ENCODE results near the gene SIK2. TPM values are rescaled to one million over a fixed set of nuclear protein-coding genes. Genes with fewer than 3 reads are reported as not detected.
A peak's percentile ranks its signal among the peaks of the same experiment; 100 is the strongest.

SIK2 gene
- total RNA-seq, 1 experiment from 2014 or later = 2.2 TPM

DNA sequence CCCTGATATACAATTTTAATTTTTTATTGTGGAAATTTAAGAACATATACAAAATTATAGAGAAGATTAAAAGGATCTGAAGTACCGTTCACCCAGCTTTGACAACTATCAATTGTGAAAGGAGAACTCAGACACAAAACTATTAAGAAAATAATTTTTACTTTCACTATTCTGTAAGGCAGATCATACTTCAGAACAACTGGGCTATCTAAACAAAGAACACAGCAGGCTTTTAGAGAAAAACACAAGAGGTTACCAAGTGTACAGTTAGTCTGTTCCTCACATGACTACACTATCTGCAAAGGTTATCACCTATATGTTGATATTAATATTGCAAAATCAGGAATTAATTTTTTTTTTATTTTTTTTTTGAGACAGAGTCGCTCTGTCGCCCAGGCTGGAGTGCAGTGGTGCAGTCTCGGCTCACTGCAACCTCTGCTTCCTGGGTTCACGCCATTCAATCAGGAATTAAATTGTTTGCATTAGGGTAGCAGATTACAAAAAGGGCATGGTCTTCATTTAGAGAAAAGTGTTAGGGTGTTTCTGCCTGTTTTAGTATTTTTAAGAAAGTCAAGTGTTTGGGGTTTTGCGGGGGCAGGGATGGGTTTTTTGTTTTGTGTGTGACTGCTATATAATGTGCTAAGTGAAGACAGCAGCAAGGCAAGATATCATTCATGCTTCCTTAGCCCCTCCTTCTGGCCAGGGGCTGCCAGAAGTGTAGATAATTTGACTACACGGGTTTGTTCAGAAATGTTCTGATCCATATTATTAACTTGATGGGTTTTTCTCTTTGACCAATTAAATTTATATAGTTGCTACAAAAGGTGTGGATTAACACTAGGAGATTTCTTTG is 27.6 kb upstream of the SIK2 start:
- no peak for DNase-seq (ENCODE audit: low read depth)
- in situ Hi-C loops (cut with HindIII; ENCODE audit: low pct_unique_long_range_greater_than_20kb, low sequenced_read_pairs) = no loop called here

DNA sequence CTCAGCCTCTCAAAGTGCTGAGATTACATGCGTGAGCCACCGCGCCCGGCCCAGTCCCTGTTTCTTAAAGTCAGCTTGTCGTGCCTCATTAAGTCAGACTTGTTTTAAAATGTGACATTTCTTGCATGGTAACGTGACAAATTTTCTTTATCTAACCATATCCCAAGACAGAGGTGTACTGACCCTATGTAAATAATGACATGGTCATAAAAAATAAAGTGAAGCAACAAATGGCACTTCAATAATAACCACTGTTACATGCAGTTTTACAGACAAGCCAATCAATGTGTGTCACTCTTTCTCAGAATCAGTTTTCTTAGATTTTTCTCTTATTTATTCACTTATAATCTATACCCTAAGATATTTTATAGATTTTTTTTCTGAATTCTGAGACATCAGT is 26.5 kb upstream of the SIK2 start:
- no peak for DNase-seq (ENCODE audit: low read depth)
- in situ Hi-C loops (cut with HindIII; ENCODE audit: low pct_unique_long_range_greater_than_20kb, low sequenced_read_pairs) = no loop called here

DNA sequence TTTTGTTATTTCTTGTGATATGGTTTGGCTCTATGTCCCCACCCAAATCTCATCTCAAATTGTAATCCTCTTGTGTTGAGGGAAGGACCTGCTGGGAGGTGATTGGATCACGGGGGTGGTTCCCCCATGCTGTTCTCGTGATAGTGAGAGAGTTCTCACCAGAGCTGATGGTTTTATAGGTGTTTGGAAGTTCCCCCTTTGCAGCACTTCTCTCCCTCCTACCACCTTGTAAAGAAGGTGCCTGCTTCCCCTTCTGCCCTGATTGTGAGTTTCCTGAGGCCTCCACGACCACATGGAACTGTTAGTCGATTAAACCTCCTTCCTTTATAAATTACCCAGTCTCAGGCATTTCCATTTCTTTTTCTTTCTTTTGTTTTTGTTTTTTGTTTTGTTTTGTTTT is 24.4 kb upstream of the SIK2 start:
- no peak for DNase-seq (ENCODE audit: low read depth)
- in situ Hi-C loops (cut with HindIII; ENCODE audit: low pct_unique_long_range_greater_than_20kb, low sequenced_read_pairs) = no loop called here

DNA sequence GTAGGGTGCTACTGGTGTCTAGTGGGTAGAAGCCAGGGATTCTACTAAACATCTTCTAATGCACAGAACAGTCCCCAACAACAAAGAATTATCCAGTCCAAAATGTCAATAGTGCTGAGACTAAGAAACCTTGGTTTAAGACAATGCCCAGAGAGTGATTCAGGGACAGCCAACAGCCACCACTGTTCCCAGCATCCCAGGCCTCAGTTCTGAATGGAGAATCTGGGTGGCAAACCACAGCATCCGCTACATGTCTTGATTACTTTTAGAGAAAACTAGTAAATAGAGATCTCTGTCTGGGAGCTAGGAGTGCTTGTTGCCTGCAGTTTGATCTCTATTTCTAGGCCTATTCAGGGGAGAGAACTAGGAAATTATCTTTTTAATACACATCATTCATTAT is 20.9 kb upstream of the SIK2 start:
- in situ Hi-C loops (cut with HindIII; ENCODE audit: low pct_unique_long_range_greater_than_20kb, low sequenced_read_pairs) = no loop called here
- DNase-seq (ENCODE audit: low read depth) = no peak

DNA sequence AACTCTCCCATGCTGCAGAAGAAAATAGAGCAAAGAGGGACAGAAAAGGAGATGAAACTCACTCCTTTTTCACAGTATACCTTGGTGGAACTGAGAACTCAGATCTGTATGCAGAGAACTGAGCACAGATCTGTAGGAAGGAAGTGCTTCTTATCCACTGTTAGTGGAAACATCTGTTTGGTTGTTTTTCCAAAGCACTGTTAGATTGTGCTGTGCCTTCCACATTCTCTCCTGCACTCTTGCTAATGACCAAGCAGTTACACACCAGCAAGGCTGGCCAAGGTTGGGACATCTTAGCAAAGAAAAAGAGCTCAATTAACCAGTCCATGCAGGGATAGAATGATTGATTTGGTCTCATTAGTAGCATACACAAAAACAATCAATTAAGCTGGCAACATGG is 20.1 kb upstream of the SIK2 start:
- in situ Hi-C loops (cut with HindIII; ENCODE audit: low pct_unique_long_range_greater_than_20kb, low sequenced_read_pairs) = no loop called here
- DNase-seq (ENCODE audit: low read depth) = no peak

DNA sequence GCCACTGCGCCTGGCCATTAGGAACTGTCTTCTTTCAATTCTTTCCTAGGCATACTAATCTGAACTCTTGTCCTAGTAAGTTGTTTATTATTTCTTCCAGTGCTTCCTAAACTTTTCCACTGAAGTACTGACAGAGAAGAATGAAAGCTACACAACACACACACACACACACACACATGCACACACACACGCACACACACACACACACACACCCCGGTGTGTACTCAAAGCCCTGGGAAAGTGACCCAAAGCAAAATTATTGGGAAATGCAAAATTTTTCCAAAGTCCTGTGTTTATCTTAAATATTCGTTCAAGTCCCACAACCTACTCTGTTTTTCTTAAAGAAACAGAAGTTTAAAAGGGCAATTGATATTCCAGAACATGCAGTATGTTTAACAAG is 19.4 kb upstream of the SIK2 start:
- DNase-seq (ENCODE audit: low read depth) = no peak
- in situ Hi-C loops (cut with HindIII; ENCODE audit: low pct_unique_long_range_greater_than_20kb, low sequenced_read_pairs) = no loop called here

DNA sequence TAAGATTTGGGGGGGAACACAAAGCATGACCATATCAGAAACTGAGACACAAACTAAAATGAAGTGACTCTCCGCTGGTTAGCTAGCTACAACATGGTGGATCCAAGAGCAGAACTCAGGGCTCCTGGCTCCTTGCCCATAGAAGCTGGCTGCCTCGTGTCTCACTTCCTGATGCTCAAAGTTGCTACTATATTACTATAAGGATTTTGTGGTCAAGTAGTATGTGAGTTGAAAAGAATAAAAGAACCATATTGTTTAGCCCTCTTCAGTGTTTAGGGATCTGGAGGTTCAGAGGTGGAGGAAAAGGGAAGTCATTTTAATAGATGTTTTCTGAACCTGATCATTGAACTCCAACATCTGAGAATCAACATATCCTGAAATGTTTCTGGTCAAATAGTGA is 16.9 kb upstream of the SIK2 start:
- in situ Hi-C loops (cut with HindIII; ENCODE audit: low pct_unique_long_range_greater_than_20kb, low sequenced_read_pairs) = no loop called here
- DNase-seq (ENCODE audit: low read depth) = no peak

DNA sequence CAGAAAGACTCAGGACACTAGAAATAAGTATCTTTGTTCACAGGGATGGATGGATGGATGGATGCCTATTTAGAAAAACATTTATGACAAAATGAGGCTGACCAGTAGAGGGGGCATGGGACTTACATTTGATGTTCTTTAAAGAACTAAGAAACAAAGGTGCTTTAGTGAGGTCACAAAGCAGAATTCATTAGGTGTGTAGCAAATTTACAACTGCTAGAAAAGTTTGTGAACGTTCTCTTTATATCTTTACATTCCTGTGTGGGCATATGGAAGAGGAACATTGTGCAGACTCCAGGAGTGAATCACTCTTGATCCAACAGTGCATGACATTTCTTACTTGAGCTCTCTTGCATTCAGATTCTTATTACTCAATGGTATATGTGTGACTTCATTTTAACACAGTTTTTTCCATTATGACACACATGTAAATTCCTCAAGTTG is 15.8 kb upstream of the SIK2 start:
- DNase-seq (ENCODE audit: low read depth) = peak; percentile 35
- in situ Hi-C loops (cut with HindIII; ENCODE audit: low pct_unique_long_range_greater_than_20kb, low sequenced_read_pairs) = no loop called here

DNA sequence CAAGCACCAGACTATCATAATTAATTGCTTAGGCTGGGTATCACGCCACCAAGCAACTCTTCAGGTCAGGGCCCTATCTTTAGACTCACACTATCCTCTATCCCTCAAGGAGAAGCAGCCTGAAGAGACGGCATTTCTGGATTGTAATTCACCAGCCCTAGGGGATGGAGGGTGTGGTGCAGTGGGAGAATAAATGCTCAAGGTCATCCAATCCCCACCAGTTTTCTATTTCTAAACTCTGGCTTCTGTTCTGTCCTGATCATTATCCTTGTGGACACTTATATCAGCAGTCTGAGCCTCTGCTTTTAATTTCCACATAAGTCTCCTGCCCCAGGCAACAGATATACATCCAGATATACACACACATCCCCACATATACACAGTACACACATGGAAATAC is 13.1 kb upstream of the SIK2 start:
- in situ Hi-C loops (cut with HindIII; ENCODE audit: low pct_unique_long_range_greater_than_20kb, low sequenced_read_pairs) = no loop called here
- no peak for DNase-seq (ENCODE audit: low read depth)

DNA sequence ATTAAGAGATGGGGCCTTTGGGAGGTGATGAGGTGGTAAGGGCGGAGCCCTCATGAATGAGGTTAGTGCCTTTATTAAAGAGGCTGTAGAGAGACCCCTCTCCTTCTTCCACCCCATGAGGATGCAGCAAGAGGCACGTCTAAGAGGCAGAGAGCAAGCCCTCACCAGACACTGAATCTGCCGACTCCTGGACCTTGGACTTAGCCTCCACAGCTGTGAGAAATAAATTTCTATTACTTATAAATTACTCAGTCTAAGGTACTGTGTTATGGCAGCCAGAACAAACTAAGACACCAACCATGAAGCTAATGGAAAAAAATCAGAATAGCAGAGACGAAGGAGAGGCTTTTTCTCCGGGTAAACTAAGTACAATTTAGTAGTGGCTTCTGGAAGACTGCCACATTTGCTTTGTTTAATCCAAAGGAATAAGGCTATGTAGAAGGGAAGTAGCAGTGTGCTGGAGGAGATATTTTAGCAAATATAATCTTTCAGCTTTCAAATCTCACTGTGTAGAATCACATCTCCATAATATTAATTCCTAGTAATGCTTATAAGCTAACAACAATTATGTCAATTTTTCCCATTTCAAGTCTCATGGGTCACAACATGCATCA is 12.3 kb upstream of the SIK2 start:
- DNase-seq (ENCODE audit: low read depth) = no peak
- in situ Hi-C loops (cut with HindIII; ENCODE audit: low pct_unique_long_range_greater_than_20kb, low sequenced_read_pairs) = no loop called here

DNA sequence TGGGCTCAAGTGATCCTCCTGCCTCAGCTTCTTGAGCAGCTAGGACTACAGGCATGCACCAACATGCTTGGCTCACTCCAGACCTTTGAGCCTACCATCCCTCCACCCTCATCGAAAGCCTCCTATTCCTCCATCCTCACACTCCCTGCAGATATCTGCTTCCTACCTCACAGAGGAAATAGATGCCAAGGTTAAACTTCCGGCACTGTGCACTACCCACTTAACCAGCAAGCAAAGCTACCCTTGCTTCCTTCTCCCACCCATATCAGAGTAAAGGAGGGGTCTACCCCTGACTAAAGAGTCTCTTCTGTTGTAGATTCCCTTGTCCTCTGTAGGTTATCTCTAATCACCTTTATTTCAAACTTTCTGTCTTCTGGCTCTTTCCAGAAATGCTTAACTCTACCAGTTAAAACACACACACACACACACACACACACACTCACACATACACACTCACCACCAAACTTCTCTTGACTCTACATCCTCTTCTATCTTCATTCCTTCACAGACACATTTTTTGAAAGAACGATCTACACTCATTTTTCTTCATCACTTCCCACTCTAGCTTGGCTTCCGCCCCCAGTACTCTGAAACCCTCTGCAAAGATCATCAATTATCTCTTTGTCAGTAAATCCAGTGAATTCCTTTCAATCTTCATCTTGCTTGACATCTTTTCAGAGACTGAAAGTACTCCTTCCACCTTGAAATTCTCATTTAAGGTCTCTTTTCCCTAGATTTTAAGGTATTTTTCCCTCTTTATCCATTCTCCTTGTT is 10.9 kb upstream of the SIK2 start:
- DNase-seq (ENCODE audit: low read depth) = no peak
- in situ Hi-C loops (cut with HindIII; ENCODE audit: low pct_unique_long_range_greater_than_20kb, low sequenced_read_pairs) = no loop called here

DNA sequence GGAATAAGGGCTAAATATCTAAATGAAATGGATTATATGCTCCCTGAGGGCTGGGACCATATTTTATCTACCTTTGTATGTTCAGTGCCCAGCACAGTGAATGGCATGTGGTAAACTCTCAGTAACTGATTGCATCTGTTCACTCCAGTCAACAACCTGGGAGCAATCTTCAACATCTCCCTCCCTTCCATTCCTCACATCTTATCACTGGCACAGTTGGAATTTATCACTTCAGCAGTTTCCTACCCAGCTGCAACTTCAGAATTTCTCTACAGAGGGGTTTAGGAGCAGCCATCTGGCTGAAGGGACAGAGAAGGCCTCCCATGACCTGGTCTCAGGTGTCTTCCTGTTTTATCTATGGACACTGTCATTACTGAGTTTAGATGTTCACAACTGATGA is 9.8 kb upstream of the SIK2 start:
- DNase-seq (ENCODE audit: low read depth) = no peak
- in situ Hi-C loops (cut with HindIII; ENCODE audit: low pct_unique_long_range_greater_than_20kb, low sequenced_read_pairs) = no loop called here

DNA sequence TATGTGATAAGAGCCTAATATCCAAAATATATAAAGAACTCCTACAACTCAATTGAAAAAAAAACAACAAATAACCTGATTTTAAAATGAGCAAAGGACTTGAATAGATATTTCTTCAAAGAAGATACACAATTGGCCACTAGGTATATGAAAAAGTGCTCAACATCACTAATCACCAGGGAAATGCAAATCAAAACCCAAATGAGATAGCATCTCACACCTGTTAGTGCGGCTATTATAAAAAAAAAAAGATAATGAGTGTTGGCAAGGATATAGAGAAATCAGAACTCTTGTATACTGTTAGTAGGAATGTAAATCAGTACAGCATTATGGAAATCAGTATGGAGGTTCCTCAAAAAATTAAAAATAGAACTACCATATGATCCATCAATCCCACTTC is 5.9 kb upstream of the SIK2 start:
- no peak for DNase-seq (ENCODE audit: low read depth)

DNA sequence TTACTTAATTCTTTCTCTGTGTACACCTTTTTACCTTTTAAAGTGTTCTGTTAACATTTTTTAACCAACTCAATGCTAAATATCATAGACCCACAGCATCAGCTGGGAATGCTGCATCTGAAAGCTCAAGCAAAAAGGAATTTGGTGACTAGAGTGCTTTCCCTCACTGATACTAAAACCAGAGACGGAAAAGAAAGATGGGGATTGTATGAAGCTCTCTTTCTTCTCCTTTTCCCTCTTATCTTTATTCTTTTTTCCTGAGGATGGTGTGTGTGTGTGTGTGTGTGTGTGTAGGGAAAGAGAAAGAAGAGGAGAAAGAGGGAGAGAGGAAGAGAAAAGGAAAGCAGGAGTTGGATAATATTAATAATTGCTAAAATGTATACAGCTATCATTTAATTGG is 4.1 kb upstream of the SIK2 start:
- no peak for DNase-seq (ENCODE audit: low read depth)
- in situ Hi-C loops (cut with HindIII; ENCODE audit: low pct_unique_long_range_greater_than_20kb, low sequenced_read_pairs) = no loop called here

More for the DNA sequence above, 5.9 kb upstream of the SIK2 start:
- in situ Hi-C loops (cut with HindIII; ENCODE audit: low pct_unique_long_range_greater_than_20kb, low sequenced_read_pairs) = no loop called here

DNA sequence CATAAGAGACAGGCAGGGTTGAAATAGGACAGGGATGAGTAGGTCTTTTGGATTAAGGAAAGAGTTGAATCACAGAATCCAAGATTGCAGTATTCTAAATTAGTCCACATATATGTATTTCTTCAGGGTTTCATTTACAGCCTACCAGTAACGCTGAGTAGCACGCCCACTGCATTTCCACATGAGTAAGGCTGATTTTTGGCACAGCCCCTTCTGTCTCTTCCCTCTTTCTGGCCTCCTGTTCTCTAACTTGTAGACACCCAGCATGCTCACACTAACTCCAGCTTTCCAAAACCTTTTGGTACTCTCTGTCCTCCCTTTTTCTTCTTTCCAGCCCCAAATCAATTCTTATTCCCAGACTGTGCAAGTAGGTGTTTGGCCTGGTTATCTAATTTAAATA is 3.7 kb upstream of the SIK2 start:
- in situ Hi-C loops (cut with HindIII; ENCODE audit: low pct_unique_long_range_greater_than_20kb, low sequenced_read_pairs) = no loop called here
- DNase-seq (ENCODE audit: low read depth) = no peak

DNA sequence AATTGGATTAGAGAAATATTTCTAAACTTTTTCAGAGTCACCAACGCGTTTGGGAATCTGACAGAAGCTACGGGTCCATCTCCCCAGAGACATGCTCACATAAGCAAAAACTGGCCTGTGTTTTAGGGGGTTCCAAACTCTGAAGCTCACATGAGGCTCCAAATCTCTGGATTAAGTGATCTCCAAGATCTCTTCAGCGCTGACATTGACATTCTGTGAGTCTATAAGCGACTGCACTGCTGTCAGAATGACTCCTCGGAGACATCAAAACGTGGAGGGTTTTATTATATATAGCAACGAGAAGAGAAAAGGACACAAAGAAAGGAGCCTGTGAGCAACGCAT is 642 bp upstream of the SIK2 start:
- DNase-seq (ENCODE audit: low read depth) = no peak

DNA sequence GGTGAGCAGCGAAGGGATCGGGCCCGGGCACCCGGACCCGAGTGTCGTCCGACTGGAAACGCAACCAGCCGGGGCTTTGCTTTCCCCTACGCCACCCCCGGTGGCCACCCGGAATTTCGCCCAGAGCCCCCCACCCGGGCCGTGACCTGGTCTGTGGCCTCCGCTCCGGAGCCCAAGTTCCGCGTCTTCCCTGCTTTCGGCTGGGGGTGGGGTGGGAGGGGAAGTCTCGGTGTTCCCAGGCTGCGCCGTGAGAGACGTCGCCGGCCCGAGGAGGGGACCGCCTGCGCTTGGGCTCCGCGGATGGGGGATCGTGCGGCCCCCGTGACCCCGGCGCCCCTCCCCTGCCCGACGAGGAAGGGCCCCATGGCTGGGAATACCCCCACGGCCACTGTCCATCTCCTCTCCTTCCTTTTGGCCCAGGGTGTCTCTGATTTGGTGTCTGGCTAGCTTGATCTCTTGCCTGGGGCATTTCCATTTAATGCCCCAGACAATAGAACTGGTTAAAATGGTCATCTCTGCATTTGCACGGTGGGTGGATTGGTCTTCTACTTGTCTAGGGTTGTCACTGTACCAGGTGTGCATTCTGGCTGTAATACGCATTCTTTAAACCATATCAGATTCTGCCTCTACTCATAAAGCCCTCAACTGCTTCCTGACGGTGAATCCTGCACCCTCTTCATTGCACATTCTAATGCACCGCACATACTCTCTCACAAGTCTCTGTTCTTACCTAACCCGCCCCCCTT is 789 bp downstream of the SIK2 start:
- DNase-seq (ENCODE audit: low read depth) = peak; percentile 19
- in situ Hi-C loops (cut with HindIII; ENCODE audit: low pct_unique_long_range_greater_than_20kb, low sequenced_read_pairs) = no loop called here

More for the DNA sequence above, 642 bp upstream of the SIK2 start:
- in situ Hi-C loops (cut with HindIII; ENCODE audit: low pct_unique_long_range_greater_than_20kb, low sequenced_read_pairs) = no loop called here

DNA sequence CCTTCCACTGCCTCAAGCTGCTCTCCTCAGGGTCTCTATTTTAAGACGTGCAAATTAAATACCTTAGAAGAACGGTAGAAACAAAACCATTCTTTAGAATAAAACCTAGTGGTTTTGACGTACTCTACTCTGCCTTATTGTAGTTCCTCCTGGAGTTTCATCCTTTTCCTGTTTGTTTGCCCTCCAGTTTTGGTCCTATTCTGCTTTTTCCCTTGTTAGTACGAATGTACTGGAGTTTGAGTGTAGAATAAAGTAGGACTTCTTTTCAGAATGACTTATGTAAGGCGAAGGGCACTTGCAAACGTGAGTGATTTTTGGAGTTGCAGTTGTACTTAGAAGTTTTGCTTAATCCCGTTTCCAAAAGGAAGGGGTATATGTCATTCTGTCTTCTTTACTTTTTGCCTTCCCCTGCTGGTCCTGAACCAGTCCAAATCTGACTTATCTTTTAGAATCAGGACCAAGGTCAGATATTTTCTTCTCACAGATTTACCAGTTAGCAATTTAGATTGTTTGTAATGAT is 1.4 kb downstream of the SIK2 start:
- DNase-seq (ENCODE audit: low read depth) = no peak
- in situ Hi-C loops (cut with HindIII; ENCODE audit: low pct_unique_long_range_greater_than_20kb, low sequenced_read_pairs) = no loop called here

Data from Caki2 (cell line).